SU-DHL-6 (cell line): Measurements from ENCODE around the gene PSMB8.

ENCODE experiments used
- CTCF ChIP-seq: fragments of 200-600 bp; sonication (generic); IDR thresholded peaks from one replicate; pipeline ENCODE4 v1.5.1; 2017; ENCODE audit warnings: antibody characterized with exemption, mild to moderate bottlenecking, low read length, moderate library complexity; ENCODE audit not compliant: insufficient read depth, poor library complexity, severe bottlenecking
- EZH2phosphoT487 ChIP-seq: fragments of 200-600 bp; sonication (generic), shearing (Covaris generic); conservative IDR thresholded peaks from 2 replicates; pipeline ENCODE4 v1.6.1; 2018; ENCODE audit warnings: mild to moderate bottlenecking, antibody characterized with exemption, low read length, moderate library complexity, mixed read lengths

- TF ChIP-seq CTCF (no peak), EZH2phosphoT487 (no peak)
These were observed 22.0 kb upstream of the PSMB8 start for GRCh38 chr6:32865724-32866443.
